ENCODE data around the gene MYO10.
A peak's percentile ranks its signal among the peaks of the same experiment; 100 is the strongest.

Gene MYO10

GRCh38 chr5:16889972-16890519, 46.0 kb downstream of the MYO10 start:
- TF ChIP-seq CTCF (IDR thresholded peaks at IDR 0.05; ENCODE audit: low read depth, low read length, missing control alignments), result no peak
- DNase-seq (ENCODE audit: extremely low read depth, low read depth), result no peak

GRCh38 chr5:16889203-16889971, 46.7 kb downstream of the MYO10 start:
- no peak for TF ChIP-seq CTCF (IDR thresholded peaks at IDR 0.05; ENCODE audit: low read depth, low read length, missing control alignments)
- H3K4me3 ChIP-seq (replicated peaks; ENCODE audit: low read depth, low read length), result no peak overlapping the region; the same call in 1 of the 2 replicates
- peak; percentile 78 for DNase-seq (ENCODE audit: extremely low read depth, low read depth)

More at GRCh38 chr5:16889972-16890519, 46.0 kb downstream of the MYO10 start:
- H3K4me3 ChIP-seq (replicated peaks; ENCODE audit: low read depth, low read length), result no peak overlapping the region

- no peak for DNase-seq (ENCODE audit: extremely low read depth, low read depth)
- TF ChIP-seq CTCF (IDR thresholded peaks at IDR 0.05; ENCODE audit: low read depth, low read length, missing control alignments), result no peak
- H3K4me3 ChIP-seq (replicated peaks; ENCODE audit: low read depth, low read length), result no peak overlapping the region
Measured at GRCh38 chr5:16888694-16889124, 47.4 kb downstream of the MYO10 start.

GRCh38 chr5:16886793-16887345, 49.2 kb downstream of the MYO10 start:
- H3K4me3 ChIP-seq (replicated peaks; ENCODE audit: low read depth, low read length), result no peak overlapping the region
- DNase-seq (ENCODE audit: extremely low read depth, low read depth), result no peak
- no peak for TF ChIP-seq CTCF (IDR thresholded peaks at IDR 0.05; ENCODE audit: low read depth, low read length, missing control alignments)

- no peak for DNase-seq (ENCODE audit: extremely low read depth, low read depth)
- H3K4me3 ChIP-seq (replicated peaks; ENCODE audit: low read depth, low read length), result no peak overlapping the region
- TF ChIP-seq CTCF (IDR thresholded peaks at IDR 0.05; ENCODE audit: low read depth, low read length, missing control alignments), result no peak
Measured at GRCh38 chr5:16886366-16886736, 49.7 kb downstream of the MYO10 start.

GRCh38 chr5:16885635-16886365, 50.3 kb downstream of the MYO10 start:
- no peak for TF ChIP-seq CTCF (IDR thresholded peaks at IDR 0.05; ENCODE audit: low read depth, low read length, missing control alignments)
- no peak for DNase-seq (ENCODE audit: extremely low read depth, low read depth)
- H3K4me3 ChIP-seq (replicated peaks; ENCODE audit: low read depth, low read length), result no peak overlapping the region
